OCI-LY3 (cell line): ENCODE results near the gene ETV3L.

Experiments
- EZH2phosphoT487 ChIP-seq: fragments of 200-600 bp; shearing (Covaris generic); IDR thresholded peaks from 2 replicates; pipeline ENCODE4 v1.6.1; 2018; ENCODE audit warnings: antibody characterized with exemption, mixed run types, low read depth
- TF ChIP-seq, protein P1 (sequence below): fragments of 200-600, 300-600 bp; sonication (generic); IDR thresholded peaks from 2 replicates; pipeline ENCODE4 v1.5.1; 2014; ENCODE audit warnings: antibody characterized with exemption, low read length, low read depth

DNA sequence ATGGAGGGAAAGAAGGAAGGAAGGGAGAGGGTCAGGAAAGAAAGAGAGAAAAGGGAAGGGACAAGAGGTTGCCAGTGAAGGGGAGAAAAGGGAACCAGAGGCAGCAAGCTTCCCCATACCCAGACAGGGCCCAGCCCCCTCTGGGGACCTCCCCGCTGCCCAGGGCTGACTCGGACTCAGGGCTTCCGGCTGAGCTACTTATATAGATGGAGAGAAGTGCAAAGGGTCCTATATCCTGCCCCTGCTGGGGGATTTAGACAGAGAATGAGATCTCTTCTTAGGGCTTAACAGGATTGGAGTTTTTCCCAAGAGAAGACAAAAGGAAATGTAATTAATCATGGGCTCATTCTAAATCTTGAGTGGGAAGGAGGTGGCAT lies at the start of gene ETV3L:
- TF ChIP-seq, protein P1, sequence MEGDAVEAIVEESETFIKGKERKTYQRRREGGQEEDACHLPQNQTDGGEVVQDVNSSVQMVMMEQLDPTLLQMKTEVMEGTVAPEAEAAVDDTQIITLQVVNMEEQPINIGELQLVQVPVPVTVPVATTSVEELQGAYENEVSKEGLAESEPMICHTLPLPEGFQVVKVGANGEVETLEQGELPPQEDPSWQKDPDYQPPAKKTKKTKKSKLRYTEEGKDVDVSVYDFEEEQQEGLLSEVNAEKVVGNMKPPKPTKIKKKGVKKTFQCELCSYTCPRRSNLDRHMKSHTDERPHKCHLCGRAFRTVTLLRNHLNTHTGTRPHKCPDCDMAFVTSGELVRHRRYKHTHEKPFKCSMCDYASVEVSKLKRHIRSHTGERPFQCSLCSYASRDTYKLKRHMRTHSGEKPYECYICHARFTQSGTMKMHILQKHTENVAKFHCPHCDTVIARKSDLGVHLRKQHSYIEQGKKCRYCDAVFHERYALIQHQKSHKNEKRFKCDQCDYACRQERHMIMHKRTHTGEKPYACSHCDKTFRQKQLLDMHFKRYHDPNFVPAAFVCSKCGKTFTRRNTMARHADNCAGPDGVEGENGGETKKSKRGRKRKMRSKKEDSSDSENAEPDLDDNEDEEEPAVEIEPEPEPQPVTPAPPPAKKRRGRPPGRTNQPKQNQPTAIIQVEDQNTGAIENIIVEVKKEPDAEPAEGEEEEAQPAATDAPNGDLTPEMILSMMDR, result no peak
- TF ChIP-seq EZH2phosphoT487, result no peak
